Fibroblast of the aortic adventitia (primary cell): ENCODE results near the gene CUL9. TPM values are rescaled to one million over a fixed set of nuclear protein-coding genes. Genes with fewer than 3 reads are reported as not detected.
A peak's percentile ranks its signal among the peaks of the same experiment; 100 is the strongest.

ENCODE experiments used
- DNase-seq: peaks from one replicate; pipeline ENCODE4 v3.0.0-alpha.2; 2010; ENCODE audit warnings: low read depth
- H3K4me3 ChIP-seq: 2 replicates; pipeline ENCODE4 v1.5.1; 2011; ENCODE audit warnings: low read depth, mild to moderate bottlenecking, control low read depth, low read length, moderate library complexity
- CTCF ChIP-seq: IDR thresholded peaks from 2 replicates; pipeline ENCODE4 v1.5.1; 2011; ENCODE audit warnings: mild to moderate bottlenecking, low read length, control low read depth, inconsistent platforms; ENCODE audit not compliant: insufficient read depth
- total RNA-seq: library from RNA; depleted of rRNA; stranded (reverse); fragments of >200 nt; gene quantifications from 2 replicates; pipeline ENCODE4 v1.2.3, GENCODE V29; 2012; ENCODE audit warnings: low replicate concordance

Gene CUL9
- total RNA-seq, 1 donor = 28.7 TPM

DNA sequence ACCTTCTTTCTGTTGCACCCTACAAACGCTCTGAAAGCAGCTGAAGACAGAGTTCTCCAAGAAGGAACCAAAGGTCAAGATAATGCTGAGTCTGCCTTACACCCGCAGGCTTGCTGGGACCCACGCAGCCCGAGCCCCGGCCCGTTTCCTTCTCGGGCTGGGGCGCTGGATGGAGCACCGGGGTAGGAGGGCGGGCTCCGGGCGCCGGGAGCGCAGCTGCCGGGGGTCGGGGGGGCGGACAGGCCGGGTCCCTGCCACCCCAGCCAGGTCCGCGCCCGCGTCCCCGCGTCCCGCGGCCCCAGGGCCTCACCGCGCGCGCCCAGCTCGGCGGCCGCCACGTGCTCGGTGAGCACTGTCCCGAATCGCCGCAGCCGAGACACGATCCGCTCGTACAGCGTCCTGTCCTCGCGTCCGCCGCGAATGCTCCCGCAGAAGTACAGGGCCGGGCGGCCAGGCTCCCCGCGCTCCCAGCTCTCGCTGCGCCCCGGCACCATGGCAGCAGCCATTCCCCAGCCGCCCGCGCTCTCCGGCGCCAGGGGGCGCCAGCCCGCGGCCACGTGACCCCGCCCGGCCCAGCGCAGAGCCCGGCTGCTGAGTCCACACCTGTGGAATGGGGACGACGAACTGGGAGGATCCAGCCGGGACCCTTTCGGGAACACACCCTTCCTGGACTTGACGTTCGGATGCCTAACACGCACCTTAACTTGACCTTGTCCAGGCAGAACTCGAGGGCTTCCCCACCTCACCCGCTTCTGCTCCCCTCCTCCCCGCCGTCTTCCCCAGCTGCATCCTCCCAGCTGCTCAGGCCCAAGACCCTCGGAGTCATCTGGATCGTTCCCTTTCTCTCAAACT is 47.2 kb downstream of the CUL9 start, which contains the start of gene DNPH1:
Gene DNPH1 (minus strand): TSS at position 531 of the 852 bp plus-strand sequence. CDS start 25 bp downstream, at position 506.
- TF ChIP-seq CTCF = peak; percentile 53
- peak; percentile 60 for DNase-seq
- peak within 1 kb of the TSS; percentile 76 for H3K4me3 ChIP-seq

GRCh38 chr6:43229803-43230620 is 48.0 kb downstream of the CUL9 start:
- no peak for DNase-seq
- no peak for TF ChIP-seq CTCF
- H3K4me3 ChIP-seq = no peak overlapping the region

DNA sequence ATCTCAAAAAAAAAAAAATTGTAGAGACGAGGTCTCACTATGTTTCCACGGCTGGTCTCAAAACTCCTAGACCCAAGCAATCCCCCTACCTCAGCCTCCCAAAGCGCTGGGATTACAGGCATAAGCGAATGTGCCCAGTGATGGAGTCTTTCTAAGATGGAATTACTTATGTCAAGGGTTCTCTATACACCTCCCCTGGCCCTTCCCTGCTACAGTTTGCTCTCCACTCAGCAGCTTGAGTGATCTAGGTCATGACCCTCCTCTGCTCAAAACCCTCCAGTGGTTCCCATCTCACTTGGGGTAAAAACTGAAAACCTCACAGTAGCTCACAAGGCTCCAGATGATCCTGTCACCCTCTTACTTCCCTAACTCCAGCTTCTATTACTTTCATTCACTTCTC is 49.1 kb downstream of the CUL9 start:
- H3K4me3 ChIP-seq = no peak overlapping the region
- no peak for TF ChIP-seq CTCF
- DNase-seq = no peak

- H3K4me3 ChIP-seq = no peak overlapping the region
- no peak for DNase-seq
- no peak for TF ChIP-seq CTCF
Observed at GRCh38 chr6:43231735-43232450, 49.9 kb downstream of the CUL9 start.

GRCh38 chr6:43235841-43236240 is 53.8 kb downstream of the CUL9 start:
- no peak for DNase-seq
- no peak for TF ChIP-seq CTCF
- no peak overlapping the region for H3K4me3 ChIP-seq

DNA sequence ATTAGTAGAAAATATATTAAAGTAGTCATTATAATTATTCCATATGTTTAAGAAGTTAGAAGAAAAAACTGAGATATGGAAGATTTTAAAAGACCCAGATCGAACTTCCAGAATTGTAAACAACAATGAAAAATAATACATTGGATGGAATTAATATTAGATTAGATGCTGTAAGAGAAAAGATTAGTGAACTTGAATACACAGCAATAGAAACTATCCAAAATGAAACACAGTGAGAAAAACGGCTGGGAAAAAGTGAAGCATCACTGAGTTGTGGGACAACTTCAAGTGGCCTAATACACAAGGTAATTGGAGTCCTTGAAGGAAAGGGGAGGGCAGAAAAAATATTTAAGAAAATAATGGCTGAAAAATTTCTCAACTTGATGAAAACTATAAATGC is 57.1 kb downstream of the CUL9 start:
- DNase-seq = no peak
- no peak for TF ChIP-seq CTCF

More for the DNA sequence above, 57.1 kb downstream of the CUL9 start:
- H3K4me3 ChIP-seq = no peak overlapping the region
